Ishikawa (cell line): Measurements from ENCODE around the gene RAB26.

ENCODE experiments used
- CEBPB ChIP-seq: IDR thresholded peaks from 2 replicates; pipeline ENCODE4 v1.6.1; 2012
- CREB1 ChIP-seq: IDR thresholded peaks from 2 replicates; pipeline ENCODE4 v1.6.1; 2012; ENCODE audit warnings: low read depth
- EGR1 ChIP-seq: IDR thresholded peaks from 2 replicates; pipeline ENCODE4 v1.6.1; 2012
- EP300 ChIP-seq: IDR thresholded peaks from 2 replicates; pipeline ENCODE4 v1.6.1; 2012; ENCODE audit warnings: borderline replicate concordance
- FOXM1 ChIP-seq: IDR thresholded peaks from 2 replicates; pipeline ENCODE4 v1.6.1; 2012; ENCODE audit warnings: low read depth, borderline replicate concordance
- MAX ChIP-seq: IDR thresholded peaks from 2 replicates; pipeline ENCODE4 v1.6.1; 2012
- NFIC ChIP-seq: IDR thresholded peaks from 2 replicates; pipeline ENCODE4 v1.6.1; 2012
- RAD21 ChIP-seq: IDR thresholded peaks from 2 replicates; pipeline ENCODE4 v1.6.1; 2012; ENCODE audit warnings: low read depth
- REST ChIP-seq: IDR thresholded peaks from 2 replicates; pipeline ENCODE4 v1.6.1; 2012; ENCODE audit warnings: low read depth, mild to moderate bottlenecking
- TAF1 ChIP-seq: IDR thresholded peaks from 2 replicates; pipeline ENCODE4 v1.6.1; 2012; ENCODE audit warnings: low read depth, mild to moderate bottlenecking
- TCF12 ChIP-seq: IDR thresholded peaks from 2 replicates; pipeline ENCODE4 v1.6.1; 2012; ENCODE audit warnings: low read depth
- TEAD4 ChIP-seq: IDR thresholded peaks from 2 replicates; pipeline ENCODE4 v1.6.1; 2012
- YY1 ChIP-seq: IDR thresholded peaks from 2 replicates; pipeline ENCODE4 v1.6.1; 2012; ENCODE audit warnings: low read depth
- ZBTB7A ChIP-seq: IDR thresholded peaks from 2 replicates; pipeline ENCODE4 v1.6.1; 2012; ENCODE audit warnings: low read depth
- TF ChIP-seq, protein P1 (sequence below): IDR thresholded peaks from 2 replicates; pipeline ENCODE4 v1.6.1; 2012

RAB26 gene

GRCh38 chr16:2190659-2191445 is 42.4 kb downstream of the RAB26 start:
- no peak for TF ChIP-seq NFIC
- TF ChIP-seq TEAD4: no peak
- no peak for TF ChIP-seq TCF12
- TF ChIP-seq, protein P1, sequence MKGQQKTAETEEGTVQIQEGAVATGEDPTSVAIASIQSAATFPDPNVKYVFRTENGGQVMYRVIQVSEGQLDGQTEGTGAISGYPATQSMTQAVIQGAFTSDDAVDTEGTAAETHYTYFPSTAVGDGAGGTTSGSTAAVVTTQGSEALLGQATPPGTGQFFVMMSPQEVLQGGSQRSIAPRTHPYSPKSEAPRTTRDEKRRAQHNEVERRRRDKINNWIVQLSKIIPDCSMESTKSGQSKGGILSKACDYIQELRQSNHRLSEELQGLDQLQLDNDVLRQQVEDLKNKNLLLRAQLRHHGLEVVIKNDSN: no peak
- no peak for TF ChIP-seq REST
- no peak for TF ChIP-seq ZBTB7A
- TF ChIP-seq FOXM1: no peak
- no peak for TF ChIP-seq CEBPB
- TF ChIP-seq TAF1: no peak
- no peak for TF ChIP-seq CREB1
- TF ChIP-seq YY1: no peak
- TF ChIP-seq RAD21: no peak
- TF ChIP-seq EP300: no peak
- TF ChIP-seq MAX: no peak
- no peak for TF ChIP-seq EGR1

DNA sequence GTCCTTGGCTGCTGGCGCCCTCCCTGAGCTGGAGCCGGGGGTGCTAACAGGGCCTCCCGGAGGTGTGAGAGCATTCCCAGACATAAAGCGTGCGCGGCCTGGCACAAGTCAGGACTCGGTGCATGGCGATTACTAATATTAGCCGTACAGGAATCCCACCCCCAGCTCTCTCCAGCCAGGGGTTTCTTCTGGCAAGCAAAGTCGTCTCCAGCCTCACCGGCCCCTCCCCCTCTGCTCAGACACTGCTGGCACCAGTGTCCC is 43.0 kb downstream of the RAB26 start:
- no peak for TF ChIP-seq TCF12
- TF ChIP-seq, protein P1: no peak
- no peak for TF ChIP-seq MAX
- TF ChIP-seq TAF1: no peak
- TF ChIP-seq REST: no peak
- TF ChIP-seq CEBPB: no peak
- TF ChIP-seq EP300: no peak
- no peak for TF ChIP-seq TEAD4
- TF ChIP-seq ZBTB7A: no peak
- TF ChIP-seq FOXM1: no peak
- TF ChIP-seq RAD21: no peak
- no peak for TF ChIP-seq NFIC
- TF ChIP-seq CREB1: no peak
- TF ChIP-seq YY1: no peak
- TF ChIP-seq EGR1: no peak

- TF ChIP-seq EGR1 (no peak), CREB1 (no peak), TCF12 (no peak), CEBPB (no peak), TAF1 (no peak), FOXM1 (no peak), TEAD4 (no peak), YY1 (no peak), REST (no peak), ZBTB7A (no peak), RAD21 (no peak), MAX (no peak), NFIC (no peak), EP300 (no peak)
- TF ChIP-seq, protein P1: no peak
Measured at GRCh38 chr16:2194166-2194834, 45.9 kb downstream of the RAB26 start.
